ENCODE measurements around the gene DOCK11.
"Not testable (repeated sequence)": the region's sequence is repeated elsewhere in the genome, so short reads cannot be mapped to it uniquely, and the experiment has no call there.

DOCK11 gene

GRCh38 chrX:118586206-118586605 lies 90.6 kb downstream of the DOCK11 start:
- H3K9ac ChIP-seq (ENCODE audit: low read depth in 1 of 2, low read length in 2 of 2); H3K4me3 ChIP-seq (ENCODE audit: low read length in 2 of 2); H3K27ac ChIP-seq (ENCODE audit: low read depth in 2 of 2, low read length in 2 of 2); H3K9me3 ChIP-seq (ENCODE audit: control insufficient read depth in 2 of 2, low read length in 2 of 2); H3K4me1 ChIP-seq (ENCODE audit: control insufficient read depth in 2 of 2, insufficient read depth in 2 of 2, low read length in 2 of 2); H3K36me3 ChIP-seq (ENCODE audit: control insufficient read depth in 2 of 2, insufficient read depth in 2 of 2, low read length in 2 of 2); H3K27me3 ChIP-seq (ENCODE audit: control insufficient read depth in 2 of 2, insufficient read depth in 2 of 2, low read length in 2 of 2): not testable (repeated sequence)

- no peaks in the 10 kb centered on the region for H3K27me3 ChIP-seq (ENCODE audit: control insufficient read depth in 2 of 2, insufficient read depth in 2 of 2, low read length in 2 of 2)
- H3K9me3 ChIP-seq (ENCODE audit: control insufficient read depth in 2 of 2, low read length in 2 of 2): no peaks in the 10 kb centered on the region
- no peaks in the 10 kb centered on the region for H3K36me3 ChIP-seq (ENCODE audit: control insufficient read depth in 2 of 2, insufficient read depth in 2 of 2, low read length in 2 of 2)
- no peak overlapping the region for H3K27ac ChIP-seq (ENCODE audit: low read depth in 2 of 2, low read length in 2 of 2)
- H3K4me1 ChIP-seq (ENCODE audit: control insufficient read depth in 2 of 2, insufficient read depth in 2 of 2, low read length in 2 of 2): no peaks in the 10 kb centered on the region
- H3K4me3 ChIP-seq (ENCODE audit: low read length in 2 of 2): no peak overlapping the region
- H3K9ac ChIP-seq (ENCODE audit: low read depth in 1 of 2, low read length in 2 of 2): no peak overlapping the region
Observed at GRCh38 chrX:118588715-118589114, 93.1 kb downstream of the DOCK11 start.

GRCh38 chrX:118589227-118589626 lies 93.6 kb downstream of the DOCK11 start:
- no peak overlapping the region for H3K27ac ChIP-seq (ENCODE audit: low read depth in 2 of 2, low read length in 2 of 2)
- H3K27me3 ChIP-seq (ENCODE audit: control insufficient read depth in 2 of 2, insufficient read depth in 2 of 2, low read length in 2 of 2): no peaks in the 10 kb centered on the region
- H3K4me3 ChIP-seq (ENCODE audit: low read length in 2 of 2): no peak overlapping the region
- H3K4me1 ChIP-seq (ENCODE audit: control insufficient read depth in 2 of 2, insufficient read depth in 2 of 2, low read length in 2 of 2): no peaks in the 10 kb centered on the region
- no peak overlapping the region for H3K9ac ChIP-seq (ENCODE audit: low read depth in 1 of 2, low read length in 2 of 2)
- no peaks in the 10 kb centered on the region for H3K9me3 ChIP-seq (ENCODE audit: control insufficient read depth in 2 of 2, low read length in 2 of 2)
- H3K36me3 ChIP-seq (ENCODE audit: control insufficient read depth in 2 of 2, insufficient read depth in 2 of 2, low read length in 2 of 2): no peaks in the 10 kb centered on the region

GRCh38 chrX:118593407-118593806 lies 97.8 kb downstream of the DOCK11 start:
- no peak overlapping the region for H3K4me3 ChIP-seq (ENCODE audit: low read length in 2 of 2)
- H3K36me3 ChIP-seq (ENCODE audit: control insufficient read depth in 2 of 2, insufficient read depth in 2 of 2, low read length in 2 of 2): no peaks in the 10 kb centered on the region
- H3K27me3 ChIP-seq (ENCODE audit: control insufficient read depth in 2 of 2, insufficient read depth in 2 of 2, low read length in 2 of 2): no peaks in the 10 kb centered on the region
- no peak overlapping the region for H3K27ac ChIP-seq (ENCODE audit: low read depth in 2 of 2, low read length in 2 of 2)
- no peaks in the 10 kb centered on the region for H3K4me1 ChIP-seq (ENCODE audit: control insufficient read depth in 2 of 2, insufficient read depth in 2 of 2, low read length in 2 of 2)
- H3K9ac ChIP-seq (ENCODE audit: low read depth in 1 of 2, low read length in 2 of 2): no peak overlapping the region
- H3K9me3 ChIP-seq (ENCODE audit: control insufficient read depth in 2 of 2, low read length in 2 of 2): no peaks in the 10 kb centered on the region

- Histone ChIP-seq H3K9me3 (ENCODE audit: control insufficient read depth in 2 of 2, low read length in 2 of 2) (no peaks in the 10 kb centered on the region), H3K9ac (ENCODE audit: low read depth in 1 of 2, low read length in 2 of 2) (no peak overlapping the region), H3K4me3 (ENCODE audit: low read length in 2 of 2) (no peak overlapping the region), H3K27ac (ENCODE audit: low read depth in 2 of 2, low read length in 2 of 2) (no peak overlapping the region), H3K36me3 (ENCODE audit: control insufficient read depth in 2 of 2, insufficient read depth in 2 of 2, low read length in 2 of 2) (no peaks in the 10 kb centered on the region), H3K4me1 (ENCODE audit: control insufficient read depth in 2 of 2, insufficient read depth in 2 of 2, low read length in 2 of 2) (no peaks in the 10 kb centered on the region), H3K27me3 (ENCODE audit: control insufficient read depth in 2 of 2, insufficient read depth in 2 of 2, low read length in 2 of 2) (no peaks in the 10 kb centered on the region)
Observed at GRCh38 chrX:118594697-118595420, 99.2 kb downstream of the DOCK11 start.

GRCh38 chrX:118595501-118596042 lies 100.0 kb downstream of the DOCK11 start:
- H3K27ac ChIP-seq (ENCODE audit: low read depth in 2 of 2, low read length in 2 of 2): no peak overlapping the region
- H3K36me3 ChIP-seq (ENCODE audit: control insufficient read depth in 2 of 2, insufficient read depth in 2 of 2, low read length in 2 of 2): no peaks in the 10 kb centered on the region
- no peaks in the 10 kb centered on the region for H3K9me3 ChIP-seq (ENCODE audit: control insufficient read depth in 2 of 2, low read length in 2 of 2)
- no peak overlapping the region for H3K9ac ChIP-seq (ENCODE audit: low read depth in 1 of 2, low read length in 2 of 2)
- H3K4me1 ChIP-seq (ENCODE audit: control insufficient read depth in 2 of 2, insufficient read depth in 2 of 2, low read length in 2 of 2): no peaks in the 10 kb centered on the region
- no peak overlapping the region for H3K4me3 ChIP-seq (ENCODE audit: low read length in 2 of 2)
- no peaks in the 10 kb centered on the region for H3K27me3 ChIP-seq (ENCODE audit: control insufficient read depth in 2 of 2, insufficient read depth in 2 of 2, low read length in 2 of 2)

- Histone ChIP-seq H3K36me3 (ENCODE audit: control insufficient read depth in 2 of 2, insufficient read depth in 2 of 2, low read length in 2 of 2) (no peaks in the 10 kb centered on the region), H3K27me3 (ENCODE audit: control insufficient read depth in 2 of 2, insufficient read depth in 2 of 2, low read length in 2 of 2) (no peaks in the 10 kb centered on the region), H3K9me3 (ENCODE audit: control insufficient read depth in 2 of 2, low read length in 2 of 2) (no peaks in the 10 kb centered on the region), H3K4me3 (ENCODE audit: low read length in 2 of 2) (no peak overlapping the region), H3K4me1 (ENCODE audit: control insufficient read depth in 2 of 2, insufficient read depth in 2 of 2, low read length in 2 of 2) (no peaks in the 10 kb centered on the region), H3K27ac (ENCODE audit: low read depth in 2 of 2, low read length in 2 of 2) (no peak overlapping the region), H3K9ac (ENCODE audit: low read depth in 1 of 2, low read length in 2 of 2) (no peak overlapping the region)
Observed at GRCh38 chrX:118596390-118596789, 100.8 kb downstream of the DOCK11 start.

GRCh38 chrX:118603981-118604380 lies 108.4 kb downstream of the DOCK11 start:
- H3K9ac ChIP-seq (ENCODE audit: low read depth in 1 of 2, low read length in 2 of 2): no peak overlapping the region
- H3K9me3 ChIP-seq (ENCODE audit: control insufficient read depth in 2 of 2, low read length in 2 of 2): no peaks in the 10 kb centered on the region
- no peaks in the 10 kb centered on the region for H3K27me3 ChIP-seq (ENCODE audit: control insufficient read depth in 2 of 2, insufficient read depth in 2 of 2, low read length in 2 of 2)
- no peak overlapping the region for H3K27ac ChIP-seq (ENCODE audit: low read depth in 2 of 2, low read length in 2 of 2)
- H3K36me3 ChIP-seq (ENCODE audit: control insufficient read depth in 2 of 2, insufficient read depth in 2 of 2, low read length in 2 of 2): peaks cover 0 to 3% of the 10 kb centered on the region in 2 donors
- H3K4me3 ChIP-seq (ENCODE audit: low read length in 2 of 2): no peak overlapping the region
- no peaks in the 10 kb centered on the region for H3K4me1 ChIP-seq (ENCODE audit: control insufficient read depth in 2 of 2, insufficient read depth in 2 of 2, low read length in 2 of 2)

GRCh38 chrX:118612290-118612689 lies 116.7 kb downstream of the DOCK11 start:
- Histone ChIP-seq H3K36me3 (ENCODE audit: control insufficient read depth in 2 of 2, insufficient read depth in 2 of 2, low read length in 2 of 2) (peaks cover 0 to 3% of the 10 kb centered on the region in 2 donors), H3K9ac (ENCODE audit: low read depth in 1 of 2, low read length in 2 of 2) (no peak overlapping the region), H3K9me3 (ENCODE audit: control insufficient read depth in 2 of 2, low read length in 2 of 2) (no peaks in the 10 kb centered on the region), H3K27ac (ENCODE audit: low read depth in 2 of 2, low read length in 2 of 2) (no peak overlapping the region), H3K27me3 (ENCODE audit: control insufficient read depth in 2 of 2, insufficient read depth in 2 of 2, low read length in 2 of 2) (peaks cover 0 to 2% of the 10 kb centered on the region in 2 donors), H3K4me1 (ENCODE audit: control insufficient read depth in 2 of 2, insufficient read depth in 2 of 2, low read length in 2 of 2) (no peaks in the 10 kb centered on the region), H3K4me3 (ENCODE audit: low read length in 2 of 2) (no peak overlapping the region)

- no peak overlapping the region for H3K9ac ChIP-seq (ENCODE audit: low read depth in 1 of 2, low read length in 2 of 2)
- H3K9me3 ChIP-seq (ENCODE audit: control insufficient read depth in 2 of 2, low read length in 2 of 2): no peaks in the 10 kb centered on the region
- H3K27me3 ChIP-seq (ENCODE audit: control insufficient read depth in 2 of 2, insufficient read depth in 2 of 2, low read length in 2 of 2): peaks cover 0 to 2% of the 10 kb centered on the region in 2 donors
- H3K4me1 ChIP-seq (ENCODE audit: control insufficient read depth in 2 of 2, insufficient read depth in 2 of 2, low read length in 2 of 2): no peaks in the 10 kb centered on the region
- no peak overlapping the region for H3K4me3 ChIP-seq (ENCODE audit: low read length in 2 of 2)
- H3K27ac ChIP-seq (ENCODE audit: low read depth in 2 of 2, low read length in 2 of 2): no peak overlapping the region
- no peaks in the 10 kb centered on the region for H3K36me3 ChIP-seq (ENCODE audit: control insufficient read depth in 2 of 2, insufficient read depth in 2 of 2, low read length in 2 of 2)
Observed at GRCh38 chrX:118614150-118614549, 118.5 kb downstream of the DOCK11 start.

Measured in mucosa of rectum (tissue), 2 donors.